Endothelial cell of umbilical vein (primary cell): ENCODE results near the gene BLM. TPM values are rescaled to one million over a fixed set of nuclear protein-coding genes. Genes with fewer than 3 reads are reported as not detected.
A peak's percentile ranks its signal among the peaks of the same experiment; 100 is the strongest.

Source experiments
- BruUV-seq: library from RNA; stranded (reverse); fragments of 400-500 nt; replicated peaks from 2 replicates; lab custom pipeline; 2021; lab: Mats Ljungman, UMichigan
- CTCF ChIA-PET: fragments of 300-600, 350-600 bp; sonication (Branson Sonifier 250); formaldehyde crosslinking; loops from one replicate; lab custom pipeline; 2021; ENCODE audit warnings: antibody characterized with exemption, inconsistent platforms; lab: Charles Lee
- POLR2A ChIA-PET: fragments of 300-600, 350-600 bp; sonication (Branson Sonifier 250); formaldehyde crosslinking; loops from one replicate; lab custom pipeline; 2021; ENCODE audit warnings: antibody characterized with exemption, inconsistent platforms; lab: Charles Lee
- DNase-seq: peaks from one replicate; pipeline ENCODE4 v3.0.0-alpha.2; 2011; ENCODE audit warnings: low read depth, low spot score
- FAIRE-seq: peaks from 2 replicates; lab custom pipeline; 2011; peaks lifted over from hg19 to GRCh38; lab: Jason Lieb, UNC
- H2AFZ ChIP-seq: 2 replicates; pipeline ENCODE4 v1.6.0; 2012; ENCODE audit warnings: low read depth, low read length, control low read depth, inconsistent platforms
- H3K27ac ChIP-seq: 2 replicates; pipeline ENCODE4 v1.5.1; 2011; ENCODE audit warnings: low read depth, mild to moderate bottlenecking, control low read depth, low read length, moderate library complexity; ENCODE audit not compliant: insufficient read depth
- H3K27me3 ChIP-seq, 2 experiments: 2 replicates each; pipeline versions ENCODE4 v1.6.0 to v1.6.1; 2011; ENCODE audit warnings: low read length in 2 of 2, mixed read lengths in 1 of 2; ENCODE audit not compliant: control insufficient read depth in 2 of 2, insufficient read depth in 2 of 2
- H3K36me3 ChIP-seq, 2 experiments: 2 replicates in 1 of 2; 3 replicates in 1 of 2; pipeline ENCODE4 v1.5.1; 2011; ENCODE audit warnings: low read length in 2 of 2, mild to moderate bottlenecking in 1 of 2, moderate library complexity in 1 of 2; ENCODE audit not compliant: control insufficient read depth in 2 of 2, insufficient read depth in 2 of 2; ENCODE audit errors: extremely low read depth in 1 of 2
- H3K4me1 ChIP-seq: 3 replicates; pipeline ENCODE4 v1.5.1; 2011; ENCODE audit warnings: mild to moderate bottlenecking, low read length; ENCODE audit not compliant: control insufficient read depth, insufficient read depth; ENCODE audit errors: extremely low read depth
- H3K4me2 ChIP-seq: 2 replicates; pipeline ENCODE4 v1.6.1; 2011; ENCODE audit warnings: low read length, control low read depth, mixed read lengths; ENCODE audit not compliant: insufficient read depth
- H3K4me3 ChIP-seq, 3 experiments: fragments of 200-600 bp in 1 of 3; sonication (generic), shearing (Covaris generic) in 1 of 3; replicated peaks in 1 of 3; 2 replicates each; pipeline ENCODE4 v1.5.1; 2011 to 2016; ENCODE audit warnings: control low read depth in 3 of 3, low read length in 3 of 3, mild to moderate bottlenecking in 2 of 3, inconsistent platforms in 1 of 3, low read depth in 1 of 3, moderate library complexity in 1 of 3; ENCODE audit not compliant: insufficient read depth in 1 of 3
- H3K79me2 ChIP-seq: 2 replicates; pipeline ENCODE4 v1.6.0; 2012; ENCODE audit warnings: low read length, inconsistent platforms; ENCODE audit not compliant: control insufficient read depth, insufficient read depth
- H3K9ac ChIP-seq: replicated peaks from 2 replicates; pipeline ENCODE3; 2011; ENCODE audit warnings: low read length, control low read depth; ENCODE audit not compliant: insufficient read depth; ENCODE audit errors: extremely low read depth
- H3K9me1 ChIP-seq: replicated peaks from 3 replicates; pipeline ENCODE4 v1.6.0; 2011; ENCODE audit warnings: mild to moderate bottlenecking, low read length; ENCODE audit not compliant: control insufficient read depth, insufficient read depth; ENCODE audit errors: extremely low read depth
- H3K9me3 ChIP-seq: replicated peaks from 2 replicates; pipeline ENCODE4 v1.5.1; 2012; ENCODE audit warnings: low read length, inconsistent platforms; ENCODE audit not compliant: control insufficient read depth, insufficient read depth
- H4K20me1 ChIP-seq: replicated peaks from 2 replicates; pipeline ENCODE3; 2011; ENCODE audit warnings: mild to moderate bottlenecking, low read length; ENCODE audit not compliant: control insufficient read depth, insufficient read depth; ENCODE audit errors: extremely low read depth
- CTCF ChIP-seq, 2 donors: IDR thresholded peaks; 1 replicate in 1 of 2; 2 replicates in 1 of 2; pipeline ENCODE4 v1.5.1; 2011; ENCODE audit warnings: low read length in 2 of 2, mild to moderate bottlenecking in 2 of 2, moderate library complexity in 2 of 2, control low read depth in 1 of 2, inconsistent platforms in 1 of 2, low read depth in 1 of 2; ENCODE audit not compliant: insufficient read depth in 1 of 2; ENCODE audit errors: extremely low read depth in 1 of 2
- EZH2 ChIP-seq: IDR thresholded peaks from 2 replicates; pipeline ENCODE4 v1.6.1; 2012; ENCODE audit warnings: borderline replicate concordance, low read depth, mild to moderate bottlenecking, moderate library complexity, low read length, inconsistent platforms; ENCODE audit not compliant: severe bottlenecking
- FOS ChIP-seq: IDR thresholded peaks from 2 replicates; pipeline ENCODE4 v1.6.1; 2011; ENCODE audit warnings: mild to moderate bottlenecking, low read length, moderate library complexity, borderline replicate concordance; ENCODE audit not compliant: insufficient read depth
- GATA2 ChIP-seq: IDR thresholded peaks from 2 replicates; pipeline ENCODE4 v1.7.0; 2011; ENCODE audit warnings: low read depth, mild to moderate bottlenecking, moderate library complexity, mixed read lengths, low read length; ENCODE audit not compliant: insufficient read length, insufficient read depth
- JUN ChIP-seq: IDR thresholded peaks from 2 replicates; pipeline ENCODE4 v1.6.1; 2011; ENCODE audit warnings: borderline replicate concordance, low read depth; ENCODE audit not compliant: insufficient read length, insufficient read depth
- MAX ChIP-seq: IDR thresholded peaks from 2 replicates; pipeline ENCODE4 v1.6.1; 2011; ENCODE audit not compliant: insufficient read depth, insufficient read length
- MYC ChIP-seq: IDR thresholded peaks from one replicate; pipeline ENCODE4 v1.6.1; 2011; ENCODE audit warnings: mild to moderate bottlenecking, low read depth, low read length
- POLR2A ChIP-seq: IDR thresholded peaks from 2 replicates; pipeline ENCODE4 v1.6.1; 2012; ENCODE audit warnings: low read depth, mild to moderate bottlenecking, control low read depth, low read length
- POLR2AphosphoS5 ChIP-seq: IDR thresholded peaks from 2 replicates; pipeline ENCODE4 v1.6.1; 2012; ENCODE audit warnings: low read depth, mild to moderate bottlenecking, control low read depth, low read length, moderate library complexity; ENCODE audit not compliant: insufficient read depth
- dilution Hi-C: fragments of 300-500 bp; cut with MboI; formaldehyde crosslinking; loops from one replicate; pipeline ENCODE4 v1.15.0; 2019; ENCODE audit warnings: low sequenced_read_pairs; ENCODE audit not compliant: extremely low pct_ligation_motif_present
- intact Hi-C: fragments of 100-400 bp; cut with micrococcal nuclease; formaldehyde crosslinking; loops from one replicate; pipeline ENCODE4 v1.10.0; 2022
- polyA plus RNA-seq, 4 experiments: library from polyadenylated mRNA; depleted of rRNA in 3 of 4; stranded (reverse) in 3 of 4; unstranded in 1 of 4; fragments of >200 nt; gene quantifications; 2 replicates each; pipeline versions ENCODE4 v1.2.1 to v1.2.3, GENCODE V29; 2011 to 2012; ENCODE audit warnings: missing spikeins in 1 of 4
- total RNA-seq: library from RNA; stranded (reverse); gene quantifications from 2 replicates; pipeline ENCODE4 v1.2.3, GENCODE V29; 2021

The BLM gene
- total and polyA plus RNA-seq, 2 donors (not counting 3 experiments of a cell fraction or from before 2014, with no cell fraction given) = 3.8 to 17.3 TPM

GRCh38 chr15:90836296-90836871 is 119.2 kb downstream of the BLM start:
- Histone ChIP-seq H3K4me1 (peaks cover 3% of the 10 kb centered on the region), H3K9me3 (no peaks in the 10 kb centered on the region), H3K9me1 (no peaks in the 10 kb centered on the region), H3K27ac (no peak overlapping the region), H3K27me3 (no peaks in the 10 kb centered on the region), H3K79me2 (no peaks in the 10 kb centered on the region), H3K9ac (no peak overlapping the region), H3K36me3 (no peaks in the 10 kb centered on the region), H4K20me1 (no peaks in the 10 kb centered on the region), H3K4me2 (no peak overlapping the region), H2AFZ (no peak overlapping the region), H3K4me3 (no peak overlapping the region)
- no TSS peak for BruUV-seq
- no peak for TF ChIP-seq MYC
- no peak for TF ChIP-seq CTCF (IDR thresholded peaks at IDR 0.05; ENCODE audit: extremely low read depth in 1 of 2, insufficient read depth in 1 of 2, low read depth in 1 of 2, low read length in 2 of 2)
- TF ChIP-seq GATA2 = peak; percentile 18
- no peak for TF ChIP-seq MAX
- TF ChIP-seq POLR2A = no peak
- no peak for TF ChIP-seq EZH2
- TF ChIP-seq FOS = peak; percentile 41
- no peak for TF ChIP-seq POLR2AphosphoS5
- peak; percentile 17 for TF ChIP-seq JUN
- peak; percentile 24 for DNase-seq
- CTCF ChIA-PET = interaction anchor here (0.6 kb wide), 1 partner anchor 25 kb away, joined by 3 read pairs; no protein-coding TSS in a partner anchor
- POLR2A ChIA-PET = interaction anchor here (0.6 kb wide), 1 partner anchor 15 kb away, joined by 4 read pairs; no protein-coding TSS in a partner anchor
- peak; percentile 57 for FAIRE-seq
- intact Hi-C loops = no loop called here
- dilution Hi-C loops = no loop called here
